GM23248 (cell line): ENCODE measurements around the gene KLHL41.

Source experiments
- EZH2 ChIP-seq: fragments of 200-600 bp; sonication (generic); IDR thresholded peaks from 2 replicates; pipeline ENCODE4 v1.6.1; 2018; ENCODE audit warnings: antibody characterized with exemption, mild to moderate bottlenecking; ENCODE audit not compliant: insufficient read depth, poor library complexity, severe bottlenecking
- EZH2phosphoT487 ChIP-seq: fragments of 200-600 bp; sonication (generic); IDR thresholded peaks from 2 replicates; pipeline ENCODE4 v1.6.1; 2018; ENCODE audit warnings: antibody characterized with exemption, moderate library complexity, mild to moderate bottlenecking, low read depth; ENCODE audit not compliant: insufficient read depth

DNA sequence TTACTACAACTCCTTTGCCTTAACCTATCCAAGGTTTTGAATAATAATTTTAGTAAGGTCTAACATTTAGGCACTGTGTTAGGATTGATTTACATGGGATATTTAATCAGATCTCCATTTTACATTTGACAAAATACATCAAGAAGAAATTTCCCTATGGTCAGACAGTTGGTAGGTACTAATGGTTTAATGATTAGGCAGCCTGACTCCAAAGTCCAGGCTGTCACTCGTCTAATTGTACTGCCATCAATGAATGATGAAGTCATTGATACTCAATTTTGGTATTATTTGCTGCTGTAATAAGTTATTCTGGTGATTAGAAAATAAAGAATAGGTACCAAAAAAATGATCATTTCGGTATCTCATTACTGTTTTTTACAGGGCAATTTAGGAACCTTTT is 16.1 kb upstream of the KLHL41 start:
- TF ChIP-seq EZH2 = no peak
- no peak for TF ChIP-seq EZH2phosphoT487
